Measurements from ENCODE around the gene GUK1. TPM values are rescaled to one million over a fixed set of nuclear protein-coding genes. Genes with fewer than 3 reads are reported as not detected.
A peak's percentile ranks its signal among the peaks of the same experiment; 100 is the strongest.

The GUK1 gene
- total and polyA plus RNA-seq, 4 donors, result 247 to 973 (median 454) TPM

DNA sequence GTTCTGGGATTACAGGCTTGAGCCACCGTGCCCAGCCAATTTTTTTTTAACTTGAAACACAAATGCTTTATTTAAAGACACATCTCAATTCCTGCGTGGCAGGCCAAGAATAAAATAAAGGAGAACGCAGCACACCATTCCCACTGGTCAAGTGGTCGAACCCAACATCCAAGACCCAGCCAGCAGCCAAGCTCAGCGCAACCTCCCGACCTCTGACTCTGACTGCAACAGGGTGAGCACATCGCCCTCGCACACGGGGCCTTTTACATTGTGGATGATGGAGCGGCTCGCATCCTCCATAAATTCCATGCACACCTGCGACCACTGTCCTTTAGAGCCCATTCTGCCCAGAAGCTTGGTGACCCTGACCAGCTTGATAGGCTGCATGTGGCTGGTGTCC is 5.5 kb upstream of the GUK1 start:
- no peak overlapping the region for H3K4me3 ChIP-seq (ENCODE audit: low read length in 2 of 2)
- no peaks in the 10 kb centered on the region for H3K4me1 ChIP-seq (ENCODE audit: control insufficient read depth in 1 of 2, insufficient read depth in 2 of 2, low read length in 2 of 2)
- intact Hi-C loops (cut with DNase I), result loop anchor here in 1 of 2 donors (5.0 to 10.0 kb wide), 3 partner anchors 78 to 368 kb away; partner anchors contain the start of gene TRIM11
- no peak overlapping the region for H3K27ac ChIP-seq (ENCODE audit: low read depth in 1 of 2, low read length in 2 of 2)
- H3K27me3 ChIP-seq (ENCODE audit: control insufficient read depth in 1 of 2, insufficient read depth in 2 of 2, low read length in 1 of 2), result no peaks in the 10 kb centered on the region
- ATAC-seq (ENCODE audit: low FRiP score), result no peak
- DNase-seq, result no peak
- no peaks in the 10 kb centered on the region for H3K36me3 ChIP-seq (ENCODE audit: control insufficient read depth in 1 of 2, insufficient read depth in 2 of 2, low read length in 1 of 2)
- WGBS, 2 donors, result 77 to 78% methylated on average over 12 of the region's 12 CpGs
- no peaks in the 10 kb centered on the region for H3K9me3 ChIP-seq (ENCODE audit: control insufficient read depth, low read length)

DNA sequence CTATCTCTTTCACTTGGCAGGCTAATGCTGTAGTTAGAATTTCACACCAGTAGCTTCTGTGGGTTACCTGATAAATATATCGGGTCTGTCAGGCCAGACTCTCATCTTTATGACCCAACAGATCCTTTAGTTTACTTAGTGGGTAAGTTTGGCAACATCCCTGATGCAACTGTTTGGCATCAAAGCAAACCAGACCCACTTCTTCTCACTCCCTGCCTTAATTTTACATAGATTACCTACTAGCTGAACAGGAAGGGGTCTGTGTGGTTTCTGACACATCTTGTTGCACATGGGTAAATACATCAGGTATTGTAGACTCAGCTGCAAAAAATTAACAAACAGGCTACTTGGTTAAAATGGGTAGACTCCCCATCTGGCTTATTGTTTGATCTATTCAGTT is 3.2 kb upstream of the GUK1 start:
- Histone ChIP-seq H3K27me3 (ENCODE audit: control insufficient read depth in 1 of 2, insufficient read depth in 2 of 2, low read length in 1 of 2) (no peaks in the 10 kb centered on the region), H3K4me3 (ENCODE audit: low read length in 2 of 2) (no peak overlapping the region), H3K9me3 (ENCODE audit: control insufficient read depth, low read length) (no peaks in the 10 kb centered on the region), H3K27ac (ENCODE audit: low read depth in 1 of 2, low read length in 2 of 2) (no peak overlapping the region), H3K36me3 (ENCODE audit: control insufficient read depth in 1 of 2, insufficient read depth in 2 of 2, low read length in 1 of 2) (no peaks in the 10 kb centered on the region), H3K4me1 (ENCODE audit: control insufficient read depth in 1 of 2, insufficient read depth in 2 of 2, low read length in 2 of 2) (peaks cover 0 to 5% of the 10 kb centered on the region in 2 donors)
- no peak for DNase-seq
- 45 to 62% methylated on average over 1 of the region's 1 CpG for WGBS, 2 donors
- intact Hi-C loops (cut with DNase I), result loop anchor here in 1 of 2 donors (10.0 kb wide), 1 partner anchor 268 kb away; the partner anchor contains the start of gene TRIM11
- ATAC-seq (ENCODE audit: low FRiP score), result no peak

DNA sequence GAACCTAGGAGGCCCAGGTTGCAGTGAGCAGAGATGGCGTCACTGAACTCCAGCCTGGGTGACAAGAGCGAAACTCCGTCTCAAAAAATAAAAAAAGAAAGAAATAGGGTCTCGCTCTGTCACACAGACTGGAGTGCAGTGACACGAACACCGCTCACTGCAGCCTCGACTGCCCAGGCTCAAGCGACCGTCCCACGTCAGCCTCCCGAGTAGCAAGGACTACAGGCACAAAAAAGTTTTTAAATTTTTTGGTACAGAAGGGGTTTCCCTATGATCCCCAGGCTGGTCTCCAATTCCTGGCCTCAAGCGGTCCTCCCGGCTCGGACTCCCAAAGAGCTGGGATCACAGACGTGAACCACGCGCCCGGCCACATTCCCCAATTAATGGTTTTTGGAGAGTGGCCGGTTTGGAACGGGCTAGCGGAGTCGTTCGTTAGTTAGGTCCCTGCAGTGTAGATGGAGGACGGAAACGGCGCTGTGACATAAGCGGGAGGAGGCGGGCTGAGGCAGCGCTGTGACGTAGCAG is 611 bp upstream of the GUK1 start:
- no peaks in the 10 kb centered on the region for H3K9me3 ChIP-seq (ENCODE audit: control insufficient read depth, low read length)
- H3K4me1 ChIP-seq (ENCODE audit: control insufficient read depth in 1 of 2, insufficient read depth in 2 of 2, low read length in 2 of 2), result peaks cover 0 to 7% of the 10 kb centered on the region in 2 donors
- ATAC-seq (ENCODE audit: low FRiP score) (no peak), DNase-seq (no peak)
- H3K27me3 ChIP-seq (ENCODE audit: control insufficient read depth in 1 of 2, insufficient read depth in 2 of 2, low read length in 1 of 2), result no peaks in the 10 kb centered on the region
- intact Hi-C loops (cut with DNase I), result loop anchor here in 1 of 2 donors (10.0 kb wide), 1 partner anchor 265 kb away; the partner anchor contains the start of gene TRIM11
- peak overlapping the region in 1 of 2 donors; percentile 80 for H3K27ac ChIP-seq (ENCODE audit: low read depth in 1 of 2, low read length in 2 of 2)
- peak overlapping the region in 1 of 2 donors; percentile 52 for H3K4me3 ChIP-seq (ENCODE audit: low read length in 2 of 2)
- H3K36me3 ChIP-seq (ENCODE audit: control insufficient read depth in 1 of 2, insufficient read depth in 2 of 2, low read length in 1 of 2), result no peaks in the 10 kb centered on the region
- 20 to 22% methylated on average over 30 of the region's 30 CpGs for WGBS, 2 donors

DNA sequence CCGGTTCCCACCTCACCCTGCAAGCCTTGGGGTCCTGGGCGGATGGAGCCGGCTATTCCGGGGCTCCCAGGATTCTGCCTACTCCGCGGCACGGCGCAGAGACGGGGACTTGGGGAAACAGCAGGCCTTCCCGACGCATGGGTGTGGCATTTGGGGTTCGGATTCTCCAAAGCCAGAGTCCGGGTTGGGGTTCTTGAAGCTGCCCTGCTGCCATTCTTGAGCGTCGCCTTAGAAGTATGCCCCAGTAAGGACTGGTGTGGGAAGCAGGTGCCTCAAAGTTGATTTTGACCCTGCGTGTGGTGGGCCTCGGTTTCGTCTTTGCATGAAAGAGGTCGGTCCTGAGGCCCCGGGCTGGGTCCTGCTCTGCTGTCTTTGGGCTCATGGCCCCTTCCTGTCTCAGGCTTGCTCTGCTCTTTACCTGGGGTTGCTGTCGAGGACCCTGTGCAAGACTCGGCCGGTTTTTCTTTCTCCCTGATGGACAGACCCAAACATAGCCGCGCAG is 696 bp downstream of the GUK1 start:
- DNase-seq (no peak), ATAC-seq (ENCODE audit: low FRiP score) (no peak)
- no peaks in the 10 kb centered on the region for H3K9me3 ChIP-seq (ENCODE audit: control insufficient read depth, low read length)
- WGBS, 2 donors, result 3% methylated on average over 25 of the region's 25 CpGs
- peaks cover 0 to 1% of the 10 kb centered on the region in 2 donors for H3K36me3 ChIP-seq (ENCODE audit: control insufficient read depth in 1 of 2, insufficient read depth in 2 of 2, low read length in 1 of 2)
- intact Hi-C loops (cut with DNase I), result loop anchor here in 1 of 2 donors (1.0 to 2.0 kb wide), 2 partner anchors 25 to 38 kb away; partner anchors contain the start of genes C1orf35 and IBA57
- peaks cover 0 to 7% of the 10 kb centered on the region in 2 donors for H3K4me1 ChIP-seq (ENCODE audit: control insufficient read depth in 1 of 2, insufficient read depth in 2 of 2, low read length in 2 of 2)
- H3K27me3 ChIP-seq (ENCODE audit: control insufficient read depth in 1 of 2, insufficient read depth in 2 of 2, low read length in 1 of 2), result no peaks in the 10 kb centered on the region
- H3K27ac ChIP-seq (ENCODE audit: low read depth in 1 of 2, low read length in 2 of 2), result peak overlapping the region in 1 of 2 donors; percentile 74
- peak overlapping the region; percentile 50 to 91 for H3K4me3 ChIP-seq (ENCODE audit: low read length in 2 of 2)

DNA sequence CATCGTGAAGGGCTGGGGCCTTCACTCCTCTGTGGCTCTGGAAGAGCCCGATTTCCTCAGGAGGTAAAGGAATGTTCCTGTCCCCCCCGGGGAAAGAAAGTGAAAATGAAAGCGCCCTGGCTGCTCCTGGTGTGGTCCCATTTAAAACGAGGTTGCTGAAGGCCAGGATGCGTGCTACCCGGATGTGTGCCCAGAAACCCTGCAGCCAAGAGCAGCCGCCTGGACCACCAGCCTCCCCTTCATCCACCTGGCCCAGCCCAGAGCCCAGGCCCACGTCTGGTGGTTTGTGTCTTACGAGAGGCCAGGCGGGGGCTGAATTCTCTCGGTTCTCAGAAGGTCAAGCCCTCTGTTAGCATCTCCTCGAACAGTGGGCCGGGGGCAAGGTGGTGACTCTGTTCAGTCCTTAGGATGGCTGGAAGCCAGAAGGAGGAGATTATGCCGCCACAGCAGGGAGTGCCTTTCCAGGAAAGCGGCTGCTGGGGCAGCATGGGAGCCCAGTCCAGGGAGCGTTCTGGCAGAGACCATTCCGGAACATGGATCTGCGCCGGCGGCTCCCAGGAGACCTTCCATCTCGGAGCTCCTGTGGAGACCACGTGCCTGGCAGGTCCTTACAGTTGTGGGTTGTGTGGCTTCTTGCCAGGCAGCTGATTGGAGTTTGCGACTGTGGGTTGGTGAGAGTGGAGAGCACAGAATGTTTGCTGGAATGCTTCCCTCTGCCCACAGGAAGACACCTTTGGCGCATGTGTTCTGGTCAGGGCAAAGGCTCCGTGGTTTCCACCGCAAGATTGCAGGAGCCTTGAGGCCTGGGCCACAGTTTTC is 1.4 kb downstream of the GUK1 start:
- DNase-seq (peak in 1 of 2 donors; percentile 67), ATAC-seq (ENCODE audit: low FRiP score) (no peak)
- intact Hi-C loops (cut with DNase I), result loop anchor here in 1 of 2 donors (2.0 kb wide), 1 partner anchor 39 kb away; the partner anchor contains the start of gene C1orf35
- Histone ChIP-seq H3K27ac (ENCODE audit: low read depth in 1 of 2, low read length in 2 of 2) (peak overlapping the region in 1 of 2 donors; percentile 7), H3K36me3 (ENCODE audit: control insufficient read depth in 1 of 2, insufficient read depth in 2 of 2, low read length in 1 of 2) (peaks cover 0 to 2% of the 10 kb centered on the region in 2 donors), H3K27me3 (ENCODE audit: control insufficient read depth in 1 of 2, insufficient read depth in 2 of 2, low read length in 1 of 2) (no peaks in the 10 kb centered on the region), H3K4me3 (ENCODE audit: low read length in 2 of 2) (peak overlapping the region in 1 of 2 donors; percentile 91), H3K4me1 (ENCODE audit: control insufficient read depth in 1 of 2, insufficient read depth in 2 of 2, low read length in 2 of 2) (peaks cover 0 to 7% of the 10 kb centered on the region in 2 donors), H3K9me3 (ENCODE audit: control insufficient read depth, low read length) (no peaks in the 10 kb centered on the region)
- 24 to 30% methylated on average over 27 of the region's 27 CpGs for WGBS, 2 donors

DNA sequence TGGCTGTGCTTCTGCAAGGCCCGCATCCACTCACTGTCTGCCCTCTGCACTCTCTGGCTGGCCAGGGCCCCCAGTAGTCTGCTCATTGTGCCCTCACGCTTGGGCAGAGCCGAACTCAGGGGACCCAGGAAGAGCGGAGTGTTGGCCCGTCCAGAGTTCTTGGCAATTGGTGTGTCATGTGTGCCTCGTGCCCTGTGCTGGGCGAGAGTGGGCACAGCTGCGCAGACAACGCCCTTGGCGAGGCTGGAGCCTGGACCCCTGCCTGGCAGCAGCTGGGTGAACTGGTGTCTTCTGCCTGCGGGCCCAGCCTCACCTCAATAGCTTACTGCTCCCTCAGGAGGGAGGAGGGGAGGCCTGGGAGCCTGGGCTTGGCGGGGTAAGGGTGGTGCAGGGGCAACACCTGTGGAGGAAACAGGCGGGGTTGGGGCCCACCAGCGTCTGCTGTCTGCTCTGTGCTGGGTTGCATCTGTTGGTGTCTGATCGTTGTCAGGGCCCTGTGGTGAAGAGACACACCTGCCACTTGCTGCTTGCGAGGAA is 2.1 kb downstream of the GUK1 start:
- Histone ChIP-seq H3K27me3 (ENCODE audit: control insufficient read depth in 1 of 2, insufficient read depth in 2 of 2, low read length in 1 of 2) (no peaks in the 10 kb centered on the region), H3K4me3 (ENCODE audit: low read length in 2 of 2) (no peak overlapping the region), H3K9me3 (ENCODE audit: control insufficient read depth, low read length) (no peaks in the 10 kb centered on the region), H3K36me3 (ENCODE audit: control insufficient read depth in 1 of 2, insufficient read depth in 2 of 2, low read length in 1 of 2) (peaks cover 0 to 2% of the 10 kb centered on the region in 2 donors), H3K27ac (ENCODE audit: low read depth in 1 of 2, low read length in 2 of 2) (peak overlapping the region in 1 of 2 donors; percentile 7), H3K4me1 (ENCODE audit: control insufficient read depth in 1 of 2, insufficient read depth in 2 of 2, low read length in 2 of 2) (peaks cover 0 to 7% of the 10 kb centered on the region in 2 donors)
- no peak for ATAC-seq (ENCODE audit: low FRiP score)
- DNase-seq, result no peak
- intact Hi-C loops (cut with DNase I), result no loop called here
- 84 to 89% methylated on average over 16 of the region's 16 CpGs for WGBS, 2 donors

DNA sequence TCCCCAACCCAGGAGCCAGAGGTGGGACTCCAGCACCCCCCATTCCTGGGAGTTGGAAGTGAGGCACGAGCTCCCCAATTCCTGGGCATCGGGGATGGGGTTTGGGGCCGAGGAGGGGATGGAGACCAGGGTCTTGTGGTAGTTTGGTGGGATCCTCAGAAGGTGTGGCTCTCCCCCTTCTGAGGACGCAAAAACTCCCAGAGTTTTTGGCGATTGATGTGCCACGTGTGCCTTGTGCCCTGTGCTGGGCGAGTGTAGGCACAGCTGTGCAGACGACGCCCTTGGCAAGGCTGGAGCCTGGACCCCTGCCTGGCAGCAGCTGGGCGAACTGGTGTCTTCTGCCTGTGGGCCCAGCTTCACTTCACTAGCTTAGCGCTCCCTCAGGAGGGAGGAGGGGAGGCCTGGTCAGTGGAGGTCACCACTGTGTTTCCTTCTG is 2.6 kb downstream of the GUK1 start:
- Histone ChIP-seq H3K9me3 (ENCODE audit: control insufficient read depth, low read length) (no peaks in the 10 kb centered on the region), H3K27ac (ENCODE audit: low read depth in 1 of 2, low read length in 2 of 2) (no peak overlapping the region), H3K27me3 (ENCODE audit: control insufficient read depth in 1 of 2, insufficient read depth in 2 of 2, low read length in 1 of 2) (no peaks in the 10 kb centered on the region), H3K4me1 (ENCODE audit: control insufficient read depth in 1 of 2, insufficient read depth in 2 of 2, low read length in 2 of 2) (peaks cover 0 to 7% of the 10 kb centered on the region in 2 donors), H3K4me3 (ENCODE audit: low read length in 2 of 2) (no peak overlapping the region), H3K36me3 (ENCODE audit: control insufficient read depth in 1 of 2, insufficient read depth in 2 of 2, low read length in 1 of 2) (peaks cover 0 to 2% of the 10 kb centered on the region in 2 donors)
- intact Hi-C loops (cut with DNase I), result no loop called here
- DNase-seq (no peak), ATAC-seq (ENCODE audit: low FRiP score) (no peak)
- WGBS, 2 donors, result 78 to 79% methylated on average over 10 to 11 of the region's 11 CpGs

DNA sequence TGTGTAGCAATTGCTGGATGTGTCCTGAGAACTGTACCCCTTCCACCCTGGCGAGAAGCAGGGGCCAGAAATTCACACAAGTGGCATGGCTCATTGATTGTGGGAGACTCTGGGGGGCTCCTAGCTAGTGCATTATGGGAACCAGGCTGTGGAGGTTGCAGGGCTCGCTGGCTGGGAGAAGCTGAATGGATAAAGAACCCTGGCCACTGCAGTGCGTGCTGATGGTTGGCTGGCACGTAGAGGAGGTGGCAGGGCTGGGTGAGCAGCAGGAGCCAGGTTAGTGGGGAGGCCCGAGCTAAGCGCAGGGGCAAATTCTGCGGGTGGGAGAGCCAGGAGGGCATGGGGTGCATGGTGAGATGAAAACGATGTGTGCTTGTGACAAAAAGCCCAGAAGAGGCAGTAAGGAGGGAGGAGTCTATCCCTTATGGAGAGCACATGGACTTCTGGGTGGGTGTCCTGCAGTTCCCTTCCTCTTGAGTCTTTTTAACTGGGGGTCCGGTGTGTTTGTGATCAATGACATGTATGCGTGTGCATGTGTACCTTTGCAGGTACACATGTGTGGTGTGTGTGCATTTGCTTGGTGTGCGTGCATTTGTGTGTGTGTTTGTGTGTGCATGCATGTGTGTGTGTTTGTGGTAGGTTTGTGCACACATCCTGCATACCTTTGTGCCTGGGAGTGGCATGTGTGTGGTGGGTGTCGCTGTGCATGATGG is 3.6 kb downstream of the GUK1 start:
- no peak overlapping the region for H3K4me3 ChIP-seq (ENCODE audit: low read length in 2 of 2)
- no peak overlapping the region for H3K27ac ChIP-seq (ENCODE audit: low read depth in 1 of 2, low read length in 2 of 2)
- ATAC-seq (ENCODE audit: low FRiP score) (no peak), DNase-seq (no peak)
- no peaks in the 10 kb centered on the region for H3K27me3 ChIP-seq (ENCODE audit: control insufficient read depth in 1 of 2, insufficient read depth in 2 of 2, low read length in 1 of 2)
- H3K9me3 ChIP-seq (ENCODE audit: control insufficient read depth, low read length), result no peaks in the 10 kb centered on the region
- H3K36me3 ChIP-seq (ENCODE audit: control insufficient read depth in 1 of 2, insufficient read depth in 2 of 2, low read length in 1 of 2), result peaks cover 0 to 2% of the 10 kb centered on the region in 2 donors
- 79 to 86% methylated on average over 12 of the region's 12 CpGs for WGBS, 2 donors
- peaks cover 0 to 7% of the 10 kb centered on the region in 2 donors for H3K4me1 ChIP-seq (ENCODE audit: control insufficient read depth in 1 of 2, insufficient read depth in 2 of 2, low read length in 2 of 2)
- intact Hi-C loops (cut with DNase I), result no loop called here

All from aorta (tissue), 5 donors.